Pons (tissue), 1 donor: ENCODE measurements around the gene TAB3.

Experiments used
- DNase-seq: peaks from one replicate; pipeline ENCODE4 v3.0.0-alpha.2; 2016; ENCODE audit warnings: low spot score

Gene TAB3

GRCh38 chrX:30889147-30890140 lies at the start of gene TAB3:
Gene TAB3, minus strand, starts transcription at chrX:30889254. Its CDS starts 29,666 bp downstream, at chrX:30859588.
- DNase-seq: peak; percentile 85

GRCh38 chrX:30938295-30938694 lies 49.2 kb upstream of the TAB3 start:
- no peak for DNase-seq

GRCh38 chrX:30935985-30936384 lies 46.9 kb upstream of the TAB3 start:
- peak; percentile 1 for DNase-seq

- no peak for DNase-seq
Measured at GRCh38 chrX:30931920-30932319, 42.9 kb upstream of the TAB3 start.

- no peak for DNase-seq
Measured at GRCh38 chrX:30930679-30931078, 41.6 kb upstream of the TAB3 start.

- DNase-seq: no peak
Measured at GRCh38 chrX:30930143-30930542, 41.1 kb upstream of the TAB3 start.

- no peak for DNase-seq
Measured at GRCh38 chrX:30920271-30920670, 31.2 kb upstream of the TAB3 start.

- DNase-seq: no peak
Measured at GRCh38 chrX:30918480-30918879, 29.4 kb upstream of the TAB3 start.

GRCh38 chrX:30913492-30913891 lies 24.4 kb upstream of the TAB3 start:
- DNase-seq: no peak

- no peak for DNase-seq
Measured at GRCh38 chrX:30910124-30910860, 21.2 kb upstream of the TAB3 start.

GRCh38 chrX:30906726-30907125 lies 17.7 kb upstream of the TAB3 start:
- DNase-seq: no peak

GRCh38 chrX:30905321-30905720 lies 16.3 kb upstream of the TAB3 start:
- DNase-seq: no peak

GRCh38 chrX:30904632-30905031 lies 15.6 kb upstream of the TAB3 start:
- DNase-seq: no peak

- no peak for DNase-seq
Measured at GRCh38 chrX:30904186-30904585, 15.1 kb upstream of the TAB3 start.

GRCh38 chrX:30900227-30900626 lies 11.2 kb upstream of the TAB3 start:
- DNase-seq: no peak

- DNase-seq: no peak
Measured at GRCh38 chrX:30898886-30899285, 9.8 kb upstream of the TAB3 start.

- DNase-seq: no peak
Measured at GRCh38 chrX:30895370-30895769, 6.3 kb upstream of the TAB3 start.

- DNase-seq: no peak
Measured at GRCh38 chrX:30893206-30893605, 4.2 kb upstream of the TAB3 start.

GRCh38 chrX:30892591-30892990 lies 3.5 kb upstream of the TAB3 start:
- no peak for DNase-seq

GRCh38 chrX:30888526-30889146 lies 418 bp downstream of the TAB3 start:
- DNase-seq: peak; percentile 10

- no peak for DNase-seq
Measured at GRCh38 chrX:30887721-30888120, 1.3 kb downstream of the TAB3 start.

GRCh38 chrX:30887288-30887687 lies 1.8 kb downstream of the TAB3 start:
- no peak for DNase-seq

- DNase-seq: no peak
Measured at GRCh38 chrX:30885136-30885535, 3.9 kb downstream of the TAB3 start.
